Left renal pelvis (tissue), 4 donors: ENCODE data around the gene EML1. TPM values are rescaled to one million over a fixed set of nuclear protein-coding genes. Genes with fewer than 3 reads are reported as not detected.

Experiments
- DNase-seq, 4 donors: peaks; one replicate each; pipeline ENCODE4 v3.0.0-alpha.2; 2013; ENCODE audit warnings: low read depth in 4 of 4, low spot score in 3 of 4
- polyA plus RNA-seq, 4 donors: library from polyadenylated mRNA; unstranded; fragments of 120-200 nt; gene quantifications; one replicate each; pipeline ENCODE4 v1.2.1, GENCODE V29; 2013; ENCODE audit not compliant: insufficient read length in 4 of 4

EML1 gene
- polyA plus RNA-seq, 4 donors: 30.3 to 47.0 (median 39.7) TPM

- DNase-seq: no peak
Measured at GRCh38 chr14:99803106-99803775, 10.0 kb downstream of the EML1 start.

- DNase-seq: no peak
Measured at GRCh38 chr14:99803803-99804202, 10.6 kb downstream of the EML1 start.

GRCh38 chr14:99805757-99806439, 12.7 kb downstream of the EML1 start:
- DNase-seq: no peak

GRCh38 chr14:99806836-99807235, 13.6 kb downstream of the EML1 start:
- no peak for DNase-seq

GRCh38 chr14:99807413-99808153, 14.4 kb downstream of the EML1 start:
- DNase-seq: no peak

GRCh38 chr14:99808154-99808505, 14.9 kb downstream of the EML1 start:
- DNase-seq: no peak

- no peak for DNase-seq
Measured at GRCh38 chr14:99808515-99808914, 15.3 kb downstream of the EML1 start.

GRCh38 chr14:99809360-99809759, 16.1 kb downstream of the EML1 start:
- no peak for DNase-seq

GRCh38 chr14:99809859-99810558, 16.8 kb downstream of the EML1 start:
- no peak for DNase-seq

GRCh38 chr14:99810559-99810874, 17.3 kb downstream of the EML1 start:
- no peak for DNase-seq

- no peak for DNase-seq
Measured at GRCh38 chr14:99812096-99812750, 19.0 kb downstream of the EML1 start.

GRCh38 chr14:99812892-99813291, 19.7 kb downstream of the EML1 start:
- no peak for DNase-seq

- no peak for DNase-seq
Measured at GRCh38 chr14:99815696-99816095, 22.5 kb downstream of the EML1 start.

- DNase-seq: no peak
Measured at GRCh38 chr14:99816217-99816616, 23.0 kb downstream of the EML1 start.

GRCh38 chr14:99816642-99817041, 23.4 kb downstream of the EML1 start:
- no peak for DNase-seq

- DNase-seq: no peak
Measured at GRCh38 chr14:99817331-99817730, 24.1 kb downstream of the EML1 start.

- no peak for DNase-seq
Measured at GRCh38 chr14:99818503-99819036, 25.4 kb downstream of the EML1 start.

GRCh38 chr14:99819514-99819913, 26.3 kb downstream of the EML1 start:
- no peak for DNase-seq

GRCh38 chr14:99820702-99821331, 27.6 kb downstream of the EML1 start:
- DNase-seq: no peak
